ENCODE data around the gene MTIF2. TPM values are rescaled to one million over a fixed set of nuclear protein-coding genes. Genes with fewer than 3 reads are reported as not detected.
"Not testable (repeated sequence)": the region's sequence is repeated elsewhere in the genome, so short reads cannot be mapped to it uniquely, and the experiment has no call there.

The MTIF2 gene
- total RNA-seq, 1 experiment from 2014 or later, result 54.1 TPM

DNA sequence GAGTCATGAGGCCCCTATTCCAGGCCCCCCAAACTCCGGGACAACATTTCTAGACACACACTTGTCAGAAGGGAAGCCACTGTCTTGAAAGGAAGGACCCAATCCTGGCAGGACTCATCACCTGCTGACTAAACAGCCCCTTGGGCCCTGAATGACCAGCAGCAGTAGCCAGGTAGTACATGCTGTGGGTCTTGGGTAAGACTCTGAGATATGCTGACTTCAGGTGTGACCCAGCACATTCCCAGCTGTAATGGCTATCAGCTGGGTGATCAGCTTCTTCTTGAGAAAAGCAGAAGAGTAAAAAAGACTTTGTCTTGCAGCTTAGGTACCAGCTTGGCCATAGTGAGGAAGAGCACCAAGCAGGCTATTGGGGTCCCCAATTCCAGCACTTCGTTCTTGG, 72.5 kb downstream of the MTIF2 start:
- no peak for DNase-seq (ENCODE audit: low read depth)

DNA sequence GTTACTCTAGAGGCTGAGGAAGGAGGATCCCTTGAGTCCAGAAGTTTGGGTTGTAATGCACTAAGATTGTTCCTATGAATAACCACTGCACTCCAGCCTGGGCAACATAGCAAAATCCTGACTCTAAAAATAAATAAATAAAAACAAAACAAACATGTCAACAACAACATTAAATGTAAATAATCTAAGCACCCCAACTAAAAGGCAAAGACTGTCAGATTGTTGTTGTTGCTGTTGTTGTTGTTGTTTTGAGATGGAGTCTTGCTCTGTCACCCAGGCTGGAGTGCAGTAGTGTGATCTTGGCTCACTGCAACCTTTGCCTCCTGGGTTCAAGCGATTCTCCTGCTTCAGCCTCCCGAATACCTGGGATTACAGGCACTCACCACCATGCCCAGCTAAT, 77.1 kb downstream of the MTIF2 start:
- not testable (repeated sequence) for DNase-seq (ENCODE audit: low read depth)

- DNase-seq (ENCODE audit: low read depth), result not testable (repeated sequence)
These were observed 82.2 kb downstream of the MTIF2 start for GRCh38 chr2:55186837-55187236.

Other genes with a start within 250 kb of the MTIF2 start
- gene RTN4, start 218.8 kb downstream of the MTIF2 start, total RNA-seq (2014; rRNA removed; shearing (Covaris generic)), result 137 TPM in 2 replicates
- gene CLHC1, start 36.9 kb downstream of the MTIF2 start, total RNA-seq (2014; rRNA removed; shearing (Covaris generic)), result 3.6 and 7.0 TPM in 2 replicates
- gene RPS27A, start 36.5 kb downstream of the MTIF2 start, total RNA-seq (2014; rRNA removed; shearing (Covaris generic)), result 2,172 and 3,065 TPM in 2 replicates
- gene CCDC88A, start 150.6 kb upstream of the MTIF2 start, total RNA-seq (2014; rRNA removed; shearing (Covaris generic)), result 47.5 and 58.7 TPM in 2 replicates

Data from Daoy (cell line).